Stomach (tissue), 9 donors: ENCODE data around the gene CLIC3. TPM values are rescaled to one million over a fixed set of nuclear protein-coding genes. Genes with fewer than 3 reads are reported as not detected.

Source experiments
- DNase-seq, 2 donors: peaks; one replicate each; pipeline versions ENCODE4 v3.0.0 to v3.0.0-alpha.2; 2013 to 2019
- H3K27ac ChIP-seq, 5 donors: fragments of 200-600 bp in 4 of 5; sonication (generic) in 4 of 5; one replicate each; pipeline ENCODE4 v1.5.1; 2013 to 2019; ENCODE audit warnings: mild to moderate bottlenecking in 1 of 5, moderate library complexity in 1 of 5
- H3K27me3 ChIP-seq, 3 donors: fragments of 200-600 bp; sonication (generic); one replicate each; pipeline ENCODE4 v1.5.1; 2017 to 2019; ENCODE audit warnings: mixed run types in 1 of 3
- H3K36me3 ChIP-seq, 4 donors: fragments of 200-600 bp; sonication (generic); 1 replicate in 3 of 4; 2 replicates in 1 of 4; pipeline ENCODE4 v1.5.1; 2016 to 2019
- H3K4me1 ChIP-seq, 4 donors: fragments of 200-600 bp; sonication (generic); one replicate each; pipeline ENCODE4 v1.5.1; 2016 to 2019
- H3K4me3 ChIP-seq, 4 donors: fragments of 200-600 bp; sonication (generic) in 3 of 4; one replicate each; pipeline ENCODE4 v1.5.1; 2016 to 2019; ENCODE audit warnings: mild to moderate bottlenecking in 1 of 4
- H3K9me3 ChIP-seq, 4 donors: fragments of 200-600 bp; sonication (generic); one replicate each; pipeline ENCODE4 v1.5.1; 2016 to 2019
- EP300 ChIP-seq: sonication (generic); formaldehyde crosslinking; IDR thresholded peaks from one replicate; pipeline ENCODE4 v1.6.1; 2017; ENCODE audit warnings: antibody characterized with exemption
- POLR2A ChIP-seq, 4 donors: fragments of 450-650 bp; IDR thresholded peaks; one replicate each; pipeline ENCODE4 v1.6.1; 2016; ENCODE audit warnings: antibody characterized with exemption in 4 of 4, control low read depth in 2 of 4, mild to moderate bottlenecking in 1 of 4, moderate library complexity in 1 of 4
- POLR2AphosphoS5 ChIP-seq, 3 donors: sonication (generic); formaldehyde crosslinking; IDR thresholded peaks; one replicate each; pipeline ENCODE4 v1.6.1; 2016; ENCODE audit warnings: antibody characterized with exemption in 3 of 3
- WGBS, 5 donors: extraction: QIAGEN DNeasy Blood & Tissue Kit in 3 of 5; methylation state at CpG; one replicate each; pipeline versions ENCODE4 v1.1.5 to v1.1.7; 2013 to 2018; 5-methylcytosine and 5-hydroxymethylcytosine counted together
- intact Hi-C: fragments of 100-400 bp; cut with DNase I; formaldehyde crosslinking; loops from one replicate; pipeline ENCODE4 v1.15.1; 2023; ENCODE audit warnings: low total_unique reads
- polyA plus RNA-seq, 3 donors: library from polyadenylated mRNA; stranded (reverse); fragments of 200-250 nt; gene quantifications; one replicate each; pipeline ENCODE4 v1.2.3, GENCODE V29; 2013
- total RNA-seq, 5 donors: library from RNA; depleted of rRNA; stranded (reverse); fragments of >200 nt; gene quantifications; one replicate each; pipeline versions ENCODE4 v1.1.0 to v1.2.3, GENCODE V29; 2014 to 2016
- TF ChIP-seq, protein P1 (sequence below), 7 experiments: fragments of 450-650 bp in 4 of 7; fragments of 200-600 bp in 3 of 7; sonication (generic) in 3 of 7; IDR thresholded peaks; one replicate each; pipeline ENCODE4 v1.5.1; 2016 to 2019; ENCODE audit warnings: antibody characterized with exemption in 7 of 7, control low read depth in 2 of 7, mild to moderate bottlenecking in 1 of 7
- donor health status: healthy with polysubstance abuse.
- donor health status: Bipolar disorder and iron deficiency.
- donor health status: healthy.

The CLIC3 gene
- total and polyA plus RNA-seq, 8 donors, result 3.3 to 70.9 (median 9.7) TPM; not detected in 4

DNA sequence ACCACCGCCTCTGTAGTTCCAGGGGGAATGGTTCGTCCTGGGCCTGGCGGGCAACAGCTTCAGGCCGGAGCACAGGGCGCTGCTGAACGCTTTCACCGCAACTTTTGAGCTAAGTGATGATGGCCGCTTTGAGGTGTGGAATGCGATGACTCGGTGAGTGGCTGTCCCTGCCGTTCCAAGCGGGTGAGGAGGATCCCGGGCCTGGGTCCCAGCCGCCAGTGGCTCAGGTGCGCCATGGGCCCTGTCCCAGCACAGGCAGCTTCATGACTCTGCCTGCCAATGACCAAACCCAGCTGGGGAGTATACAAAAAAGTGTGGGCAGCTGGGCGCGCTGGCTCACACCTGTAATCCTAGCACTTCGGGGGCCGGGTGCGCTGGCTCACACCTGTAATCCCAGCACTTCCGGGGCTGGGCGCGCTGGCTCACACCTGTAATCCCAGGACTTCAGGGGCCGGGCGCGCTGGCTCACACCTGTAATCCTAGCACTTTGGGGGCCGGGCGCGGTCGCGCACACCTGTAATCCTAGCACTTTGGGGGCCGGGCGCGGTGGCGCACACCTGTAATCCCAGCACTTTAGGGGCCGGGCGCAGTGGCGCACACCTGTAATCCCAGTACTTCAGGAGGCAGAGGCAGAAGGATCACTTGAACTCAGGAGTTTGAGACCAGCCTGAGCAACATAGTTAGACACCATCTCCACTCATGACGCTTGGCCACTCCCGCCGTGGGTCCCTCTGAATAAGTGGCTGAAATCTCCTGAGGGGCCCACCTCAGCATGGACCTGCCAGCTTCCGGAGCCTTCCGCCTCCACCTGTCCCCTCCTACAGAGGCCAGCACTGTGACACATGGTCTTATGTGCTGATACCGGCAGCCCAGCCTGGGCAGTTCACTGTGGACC, 43.2 kb downstream of the CLIC3 start:
- no peaks in the 10 kb centered on the region for H3K9me3 ChIP-seq
- intact Hi-C loops, result loop anchor here (10.0 kb wide), 1 partner anchor 72 kb away; the partner anchor contains the start of gene ABCA2
- peaks cover 15 to 43% (median 38%) of the 10 kb centered on the region in 4 donors for H3K4me1 ChIP-seq
- H3K27me3 ChIP-seq, result no peaks in the 10 kb centered on the region
- no peak overlapping the region for H3K4me3 ChIP-seq
- no peaks in the 10 kb centered on the region for H3K36me3 ChIP-seq
- WGBS, 5 donors, result 92 to 96% (median 93%) methylated on average over 40 to 44 of the region's 44 CpGs
- TF ChIP-seq POLR2A (IDR thresholded peaks at IDR 0.05) (no peak), EP300 (no peak), POLR2AphosphoS5 (IDR thresholded peaks at IDR 0.05) (no peak)
- TF ChIP-seq, protein P1, sequence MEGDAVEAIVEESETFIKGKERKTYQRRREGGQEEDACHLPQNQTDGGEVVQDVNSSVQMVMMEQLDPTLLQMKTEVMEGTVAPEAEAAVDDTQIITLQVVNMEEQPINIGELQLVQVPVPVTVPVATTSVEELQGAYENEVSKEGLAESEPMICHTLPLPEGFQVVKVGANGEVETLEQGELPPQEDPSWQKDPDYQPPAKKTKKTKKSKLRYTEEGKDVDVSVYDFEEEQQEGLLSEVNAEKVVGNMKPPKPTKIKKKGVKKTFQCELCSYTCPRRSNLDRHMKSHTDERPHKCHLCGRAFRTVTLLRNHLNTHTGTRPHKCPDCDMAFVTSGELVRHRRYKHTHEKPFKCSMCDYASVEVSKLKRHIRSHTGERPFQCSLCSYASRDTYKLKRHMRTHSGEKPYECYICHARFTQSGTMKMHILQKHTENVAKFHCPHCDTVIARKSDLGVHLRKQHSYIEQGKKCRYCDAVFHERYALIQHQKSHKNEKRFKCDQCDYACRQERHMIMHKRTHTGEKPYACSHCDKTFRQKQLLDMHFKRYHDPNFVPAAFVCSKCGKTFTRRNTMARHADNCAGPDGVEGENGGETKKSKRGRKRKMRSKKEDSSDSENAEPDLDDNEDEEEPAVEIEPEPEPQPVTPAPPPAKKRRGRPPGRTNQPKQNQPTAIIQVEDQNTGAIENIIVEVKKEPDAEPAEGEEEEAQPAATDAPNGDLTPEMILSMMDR (IDR thresholded peaks at IDR 0.05), result no peak
- no peak for DNase-seq
- H3K27ac ChIP-seq, result no peak overlapping the region

DNA sequence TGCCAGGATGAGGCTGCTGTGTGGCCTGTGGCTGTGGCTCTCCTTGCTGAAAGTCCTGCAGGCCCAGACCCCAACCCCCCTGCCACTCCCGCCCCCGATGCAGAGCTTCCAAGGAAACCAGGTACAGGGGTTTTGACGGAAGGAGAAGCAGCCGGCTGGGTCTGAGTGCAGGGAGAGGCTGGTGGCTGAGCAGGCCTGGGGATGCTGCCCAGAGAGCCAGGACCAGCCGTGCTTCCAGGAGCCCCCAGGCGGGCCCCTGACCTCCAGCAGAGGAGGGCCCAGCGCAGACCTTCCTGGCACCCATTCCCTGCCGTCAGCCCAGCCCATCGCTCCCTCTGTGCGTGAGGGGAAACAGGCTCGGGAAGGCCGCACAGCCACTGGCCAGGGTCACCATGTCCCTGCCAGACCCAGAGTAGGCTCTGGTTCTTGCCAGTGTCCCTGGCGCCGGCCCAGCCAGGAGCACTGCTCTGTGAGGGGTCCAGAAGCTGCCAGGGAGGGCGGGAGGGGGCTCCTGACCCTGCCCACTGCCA, 44.0 kb downstream of the CLIC3 start:
- TF ChIP-seq POLR2AphosphoS5 (IDR thresholded peaks at IDR 0.05) (no peak), POLR2A (IDR thresholded peaks at IDR 0.05) (no peak), EP300 (no peak)
- TF ChIP-seq, protein P1 (IDR thresholded peaks at IDR 0.05), result no peak
- 35 to 61% (median 47%) methylated on average over 10 to 15 of the region's 15 CpGs for WGBS, 5 donors
- H3K27me3 ChIP-seq, result no peaks in the 10 kb centered on the region
- H3K4me3 ChIP-seq, result no peak overlapping the region
- peak in 1 of 2 donors; percentile 62 for DNase-seq
- no peaks in the 10 kb centered on the region for H3K36me3 ChIP-seq
- peak overlapping the region in 1 of 5 donors; percentile 29 for H3K27ac ChIP-seq
- peaks cover 22 to 49% (median 46%) of the 10 kb centered on the region in 4 donors for H3K4me1 ChIP-seq
- H3K9me3 ChIP-seq, result no peaks in the 10 kb centered on the region
- intact Hi-C loops, result loop anchor here (10.0 kb wide), 1 partner anchor 72 kb away; the partner anchor contains the start of gene ABCA2

DNA sequence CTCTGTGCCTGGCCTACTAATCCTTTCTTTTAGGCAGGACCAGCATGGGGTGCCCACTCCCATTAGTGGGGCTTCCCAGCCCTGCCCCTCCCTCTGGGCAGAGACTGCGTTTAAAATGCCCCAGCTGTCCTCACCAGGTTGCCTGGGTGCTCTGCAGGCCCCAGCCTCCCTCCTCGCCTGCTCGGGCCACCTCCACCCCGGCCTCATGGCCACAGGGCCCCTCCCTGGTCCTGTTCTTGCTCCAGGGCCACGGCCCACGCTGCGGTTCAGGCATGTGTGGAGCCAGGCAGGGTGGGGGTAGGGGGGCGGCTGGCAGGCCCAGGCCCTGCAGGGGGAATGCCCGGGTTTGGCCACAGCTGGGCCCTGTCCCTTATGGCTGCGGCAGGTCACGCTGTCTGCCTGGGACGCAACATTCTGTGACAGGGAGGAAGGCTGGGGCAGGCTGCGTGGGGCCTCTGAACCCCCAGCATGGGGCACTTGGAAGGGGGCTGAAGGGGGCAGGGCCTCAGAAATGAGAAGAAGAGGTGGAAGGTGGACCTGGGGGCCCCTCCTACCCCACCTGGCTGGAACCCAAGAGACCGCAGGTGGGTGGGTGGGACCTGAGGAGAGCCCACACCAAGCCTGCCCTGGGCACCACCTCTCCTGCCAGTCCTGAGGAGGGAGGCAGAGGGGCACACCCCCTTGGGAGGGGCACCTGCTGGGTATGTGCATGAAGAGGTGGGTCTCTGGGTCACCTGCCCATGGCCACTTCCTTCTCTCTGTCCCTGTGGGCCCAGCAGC, 44.6 kb downstream of the CLIC3 start, which contains the start of gene LCN12:
Gene LCN12, plus strand, starts transcription at position 733 of the 780 bp plus-strand sequence. CDS start 55 bp downstream, outside the sequence.
- intact Hi-C loops, result loop anchor here (10.0 kb wide), 1 partner anchor 73 kb away; the partner anchor contains the start of gene ABCA2

More for the DNA sequence above, 44.6 kb downstream of the CLIC3 start, which contains the start of gene LCN12:
- TF ChIP-seq EP300 (no peak), POLR2A (IDR thresholded peaks at IDR 0.05) (no peak), POLR2AphosphoS5 (IDR thresholded peaks at IDR 0.05) (no peak)
- TF ChIP-seq, protein P1 (IDR thresholded peaks at IDR 0.05), result no peak
- no peaks in the 10 kb centered on the region for H3K9me3 ChIP-seq
- H3K27me3 ChIP-seq, result no peaks in the 10 kb centered on the region
- 53 to 69% (median 66%) methylated on average over 11 to 14 of the region's 14 CpGs for WGBS, 5 donors
- DNase-seq, result peak in 1 of 2 donors; percentile 80
- H3K36me3 ChIP-seq, result no peaks in the 10 kb centered on the region
- no peak within 1 kb of the TSS for H3K4me3 ChIP-seq
- H3K4me1 ChIP-seq, result peaks cover 27 to 53% (median 51%) of the 10 kb centered on the region in 4 donors
- peak within 1 kb of the TSS in 2 of 5 donors; percentile 29 to 90 for H3K27ac ChIP-seq
